BE2C (cell line): ENCODE measurements around the gene GAPVD1.

ENCODE experiments used
- DNase-seq: peaks from one replicate; pipeline ENCODE4 v3.0.0-alpha.2; 2020
- H3K27me3 ChIP-seq: fragments of 250-450 bp; sonication (Bioruptor Pico); 2 replicates; pipeline ENCODE4 v1.5.1; 2020; ENCODE audit warnings: mild to moderate bottlenecking
- H3K36me3 ChIP-seq: fragments of 250-450 bp; sonication (Bioruptor Pico); 2 replicates; pipeline ENCODE4 v1.5.1; 2020; ENCODE audit warnings: mild to moderate bottlenecking
- H3K4me1 ChIP-seq: fragments of 250-450 bp; sonication (Bioruptor Pico); 2 replicates; pipeline ENCODE4 v1.5.1; 2020
- H3K4me3 ChIP-seq: 2 replicates; pipeline ENCODE4 v1.5.1; 2011; ENCODE audit warnings: low read depth, low read length
- H3K9me3 ChIP-seq: fragments of 250-450 bp; sonication (Bioruptor Pico); 2 replicates; pipeline ENCODE4 v1.5.1; 2020
- CTCF ChIP-seq: IDR thresholded peaks from 2 replicates; pipeline ENCODE4 v1.5.1; 2012; ENCODE audit warnings: mild to moderate bottlenecking, low read depth, low read length

The GAPVD1 gene

GRCh38 chr9:125411171-125411756 lies 149.6 kb downstream of the GAPVD1 start:
- Histone ChIP-seq H3K4me1 (no peaks in the 10 kb centered on the region), H3K27me3 (no peaks in the 10 kb centered on the region), H3K9me3 (no peaks in the 10 kb centered on the region), H3K4me3 (no peak overlapping the region), H3K36me3 (no peaks in the 10 kb centered on the region)
- no peak for TF ChIP-seq CTCF
- DNase-seq = no peak

GRCh38 chr9:125412166-125412565 lies 150.5 kb downstream of the GAPVD1 start:
- DNase-seq = no peak
- TF ChIP-seq CTCF = no peak
- H3K4me1 ChIP-seq = no peaks in the 10 kb centered on the region
- no peaks in the 10 kb centered on the region for H3K9me3 ChIP-seq
- no peaks in the 10 kb centered on the region for H3K27me3 ChIP-seq
- H3K4me3 ChIP-seq = no peak overlapping the region
- H3K36me3 ChIP-seq = no peaks in the 10 kb centered on the region

- Histone ChIP-seq H3K36me3 (no peaks in the 10 kb centered on the region), H3K9me3 (no peaks in the 10 kb centered on the region), H3K4me3 (no peak overlapping the region), H3K4me1 (no peaks in the 10 kb centered on the region), H3K27me3 (no peaks in the 10 kb centered on the region)
- no peak for DNase-seq
- TF ChIP-seq CTCF = no peak
Measured at GRCh38 chr9:125413579-125413978, 152.0 kb downstream of the GAPVD1 start.

GRCh38 chr9:125415583-125416460 lies 154.2 kb downstream of the GAPVD1 start:
- Histone ChIP-seq H3K36me3 (no peaks in the 10 kb centered on the region), H3K9me3 (no peaks in the 10 kb centered on the region), H3K4me1 (no peaks in the 10 kb centered on the region), H3K27me3 (no peaks in the 10 kb centered on the region), H3K4me3 (no peak overlapping the region)
- no peak for TF ChIP-seq CTCF
- DNase-seq = no peak

- no peak overlapping the region for H3K4me3 ChIP-seq
- no peak for TF ChIP-seq CTCF
- H3K36me3 ChIP-seq = no peaks in the 10 kb centered on the region
- H3K9me3 ChIP-seq = no peaks in the 10 kb centered on the region
- no peaks in the 10 kb centered on the region for H3K4me1 ChIP-seq
- H3K27me3 ChIP-seq = no peaks in the 10 kb centered on the region
- no peak for DNase-seq
Measured at GRCh38 chr9:125416517-125416916, 154.9 kb downstream of the GAPVD1 start.
